H1 (cell line): ENCODE results near the gene WFDC8. TPM values are rescaled to one million over a fixed set of nuclear protein-coding genes. Genes with fewer than 3 reads are reported as not detected.

Experiments
- CTCF ChIA-PET: fragments of 300-600 bp; sonication (Branson Sonifier 250); formaldehyde crosslinking; loops from one replicate; lab custom pipeline; 2021; ENCODE audit not compliant: partially characterized antibody; lab: Charles Lee
- POLR2A ChIA-PET: fragments of 300-600 bp; sonication (Branson Sonifier 250); formaldehyde crosslinking; loops from one replicate; lab custom pipeline; 2021; ENCODE audit warnings: inconsistent platforms; ENCODE audit not compliant: partially characterized antibody; lab: Charles Lee
- DNase-seq, 2 experiments: peaks; one replicate each; pipeline versions ENCODE4 v3.0.0 to v3.0.0-alpha.2; 2010 to 2022; ENCODE audit warnings: low spot score in 2 of 2, low read depth in 1 of 2, mixed read lengths in 1 of 2
- FAIRE-seq: peaks from 2 replicates; lab custom pipeline; 2011; peaks lifted over from hg19 to GRCh38; lab: Jason Lieb, UNC
- H2AFZ ChIP-seq: 2 replicates; pipeline ENCODE4 v1.8.1; 2012; ENCODE audit warnings: low read length, inconsistent platforms
- H2AK5ac ChIP-seq: 2 replicates; pipeline ENCODE4 v1.6.1; 2013; ENCODE audit warnings: low read depth, low read length
- H2BK120ac ChIP-seq: replicated peaks from 2 replicates; pipeline ENCODE3; 2013; ENCODE audit warnings: low read depth, low read length, inconsistent platforms
- H2BK12ac ChIP-seq: 2 replicates; pipeline ENCODE4 v1.6.1; 2013; ENCODE audit warnings: low read depth, low read length
- H2BK15ac ChIP-seq: 2 replicates; pipeline ENCODE4 v1.6.1; 2013; ENCODE audit warnings: low read length
- H2BK20ac ChIP-seq: 2 replicates; pipeline ENCODE4 v1.6.1; 2013; ENCODE audit warnings: low read length
- H2BK5ac ChIP-seq: 2 replicates; pipeline ENCODE4 v1.6.1; 2013; ENCODE audit warnings: low read depth, low read length
- H3K14ac ChIP-seq: 2 replicates; pipeline ENCODE4 v1.6.1; 2013; ENCODE audit warnings: inconsistent platforms; ENCODE audit not compliant: insufficient read length
- H3K18ac ChIP-seq: 2 replicates; pipeline ENCODE4 v1.6.1; 2013; ENCODE audit warnings: low read length; ENCODE audit errors: extremely low read depth
- H3K23ac ChIP-seq: 2 replicates; pipeline ENCODE4 v1.6.1; 2013; ENCODE audit warnings: inconsistent platforms; ENCODE audit not compliant: insufficient read length
- H3K23me2 ChIP-seq: 2 replicates; pipeline ENCODE4 v1.6.1; 2013; ENCODE audit warnings: low read depth, low read length
- H3K27ac ChIP-seq: 2 replicates; pipeline ENCODE4 v1.6.1; 2011; ENCODE audit warnings: low read depth, low read length, inconsistent platforms
- H3K27me3 ChIP-seq, 4 experiments: replicated peaks in 1 of 4; 1 replicate in 1 of 4; 2 replicates in 3 of 4; pipeline versions ENCODE4 v1.6.1 to v1.8.1; 2011 to 2013; ENCODE audit warnings: low read length in 3 of 4, mild to moderate bottlenecking in 3 of 4, inconsistent platforms in 2 of 4, mixed read lengths in 2 of 4, moderate library complexity in 1 of 4; ENCODE audit not compliant: control insufficient read depth in 3 of 4, insufficient read depth in 3 of 4; ENCODE audit errors: extremely low read depth in 1 of 4
- H3K36me3 ChIP-seq, 4 experiments: 2 replicates each; pipeline versions ENCODE4 v1.6.1 to v1.8.1; 2011 to 2013; ENCODE audit warnings: mild to moderate bottlenecking in 4 of 4, low read length in 3 of 4, moderate library complexity in 2 of 4, control low read depth in 1 of 4, inconsistent platforms in 1 of 4; ENCODE audit not compliant: insufficient read depth in 4 of 4, control insufficient read depth in 2 of 4
- H3K4ac ChIP-seq: replicated peaks from 2 replicates; pipeline ENCODE3; 2013; ENCODE audit warnings: low read length, low read depth, mixed read lengths, inconsistent platforms; ENCODE audit not compliant: insufficient read length
- H3K4me1 ChIP-seq, 4 experiments: replicated peaks in 1 of 4; 1 replicate in 1 of 4; 2 replicates in 3 of 4; pipeline versions ENCODE4 v1.6.1 to v1.8.1; 2011 to 2013; ENCODE audit warnings: low read length in 3 of 4, inconsistent platforms in 2 of 4, mixed read lengths in 1 of 4; ENCODE audit not compliant: insufficient read depth in 4 of 4, control insufficient read depth in 3 of 4
- H3K4me2 ChIP-seq, 2 experiments: 2 replicates each; pipeline versions ENCODE4 v1.6.1 to v1.8.1; 2011 to 2013; ENCODE audit warnings: low read depth in 2 of 2, low read length in 2 of 2, control low read depth in 1 of 2, inconsistent platforms in 1 of 2, mild to moderate bottlenecking in 1 of 2; ENCODE audit not compliant: insufficient read depth in 1 of 2
- H3K4me3 ChIP-seq, 4 experiments: fragments of 200-600, 300-600 bp in 1 of 4; sonication (generic), shearing (Covaris generic), sonication (Bioruptor Twin) in 1 of 4; 2 replicates each; pipeline versions ENCODE4 v1.5.1 to v1.8.1; 2011 to 2016; ENCODE audit warnings: low read length in 4 of 4, low read depth in 3 of 4, control low read depth in 2 of 4, inconsistent platforms in 2 of 4, mild to moderate bottlenecking in 2 of 4, mixed read lengths in 1 of 4, moderate library complexity in 1 of 4; ENCODE audit not compliant: insufficient read depth in 2 of 4; ENCODE audit errors: extremely low read depth in 1 of 4
- H3K56ac ChIP-seq: replicated peaks from 2 replicates; pipeline ENCODE3; 2013; ENCODE audit warnings: low read depth, mild to moderate bottlenecking, mixed read lengths, low read length, inconsistent platforms; ENCODE audit not compliant: insufficient read length
- H3K79me1 ChIP-seq: 2 replicates; pipeline ENCODE4 v1.6.1; 2013; ENCODE audit warnings: low read depth, low read length, control low read depth
- H3K79me2 ChIP-seq, 2 experiments: 2 replicates each; pipeline versions ENCODE4 v1.6.1 to v1.8.1; 2012 to 2013; ENCODE audit warnings: low read length in 2 of 2, mild to moderate bottlenecking in 2 of 2, inconsistent platforms in 1 of 2; ENCODE audit not compliant: insufficient read depth in 2 of 2, control insufficient read depth in 1 of 2
- H3K9ac ChIP-seq, 4 experiments: replicated peaks in 1 of 4; 1 replicate in 1 of 4; 2 replicates in 3 of 4; pipeline versions ENCODE4 v1.6.1 to v1.8.1; 2011 to 2013; ENCODE audit warnings: low read depth in 3 of 4, low read length in 3 of 4, control low read depth in 2 of 4, mild to moderate bottlenecking in 2 of 4, moderate library complexity in 2 of 4, inconsistent platforms in 1 of 4; ENCODE audit errors: extremely low read depth in 1 of 4
- H3K9me3 ChIP-seq, 2 experiments: 2 replicates each; pipeline versions ENCODE4 v1.6.1 to v1.8.1; 2012 to 2013; ENCODE audit warnings: mild to moderate bottlenecking in 2 of 2, moderate library complexity in 2 of 2, control low read depth in 1 of 2, inconsistent platforms in 1 of 2, low read depth in 1 of 2, low read length in 1 of 2, mixed read lengths in 1 of 2; ENCODE audit not compliant: insufficient read depth in 2 of 2
- H4K20me1 ChIP-seq, 2 experiments: replicated peaks in 1 of 2; 2 replicates each; pipeline versions ENCODE3 to v1.8.1; 2011 to 2013; ENCODE audit warnings: inconsistent platforms in 2 of 2, low read length in 2 of 2, mild to moderate bottlenecking in 1 of 2; ENCODE audit not compliant: insufficient read depth in 2 of 2, control insufficient read depth in 1 of 2
- H4K5ac ChIP-seq: 2 replicates; pipeline ENCODE4 v1.6.1; 2013; ENCODE audit warnings: low read length, low read depth, mixed read lengths, inconsistent platforms; ENCODE audit not compliant: insufficient read length
- H4K8ac ChIP-seq: 2 replicates; pipeline ENCODE4 v1.8.0; 2013; ENCODE audit warnings: mild to moderate bottlenecking, moderate library complexity, low read length, inconsistent platforms; ENCODE audit not compliant: insufficient read depth; ENCODE audit errors: extremely low read depth
- H4K91ac ChIP-seq: replicated peaks from 2 replicates; pipeline ENCODE3; 2013; ENCODE audit warnings: low read length, mixed read lengths, inconsistent platforms; ENCODE audit not compliant: insufficient read length
- CBX8 ChIP-seq: fragments of 300-800, 300-1000 bp; sonication (generic); IDR thresholded peaks from 2 replicates; pipeline ENCODE4 v1.7.1; 2016; ENCODE audit warnings: low read depth, low read length, borderline replicate concordance
- CHD2 ChIP-seq: IDR thresholded peaks from 2 replicates; pipeline ENCODE4 v1.6.1; 2012; ENCODE audit warnings: low read length, improper control_type of control experiment
- JUND ChIP-seq: IDR thresholded peaks from 2 replicates; pipeline ENCODE4 v1.6.1; 2011; ENCODE audit warnings: mild to moderate bottlenecking, improper control_type of control experiment, low read length
- NANOG ChIP-seq: IDR thresholded peaks from 2 replicates; pipeline ENCODE4 v1.6.1; 2011; ENCODE audit warnings: low read length, low read depth, mild to moderate bottlenecking, inconsistent platforms; ENCODE audit not compliant: insufficient read depth, poor library complexity, severe bottlenecking
- POLR2AphosphoS5 ChIP-seq: IDR thresholded peaks from 2 replicates; pipeline ENCODE4 v1.6.1; 2011; ENCODE audit warnings: low read depth, low read length
- POU5F1 ChIP-seq: IDR thresholded peaks from 2 replicates; pipeline ENCODE4 v1.6.1; 2011; ENCODE audit warnings: low read depth, mild to moderate bottlenecking, low read length, moderate library complexity
- RAD21 ChIP-seq, 2 experiments: IDR thresholded peaks in 1 of 2; conservative IDR thresholded peaks in 1 of 2; 2 replicates each; pipeline ENCODE4 v1.6.1; 2011; ENCODE audit warnings: low read depth in 2 of 2, low read length in 2 of 2, improper control_type of control experiment in 1 of 2, inconsistent platforms in 1 of 2, mild to moderate bottlenecking in 1 of 2, moderate library complexity in 1 of 2
- RFX5 ChIP-seq: IDR thresholded peaks from 2 replicates; pipeline ENCODE4 v1.6.1; 2011; ENCODE audit warnings: low read depth, low read length, improper control_type of control experiment, borderline replicate concordance
- TBP ChIP-seq: IDR thresholded peaks from 2 replicates; pipeline ENCODE4 v1.6.1; 2011; ENCODE audit warnings: low read depth, low read length, improper control_type of control experiment
- WGBS, 2 experiments: shearing (Covaris generic) in 1 of 2; methylation state at CpG; one replicate each; pipeline versions ENCODE4 v1.1.6 to v1.1.7; 2013 to 2015; ENCODE audit warnings: low lambda C conversion rate in 2 of 2, mixed read lengths in 2 of 2, inconsistent platforms in 1 of 2, low coverage in 1 of 2, missing lambda C conversion rate in 1 of 2; ENCODE audit not compliant: insufficient replicate concordance in 2 of 2, insufficient coverage in 1 of 2, insufficient read length in 1 of 2; ENCODE audit errors: extremely low coverage in 1 of 2, missing lambda C conversion rate in 1 of 2; 5-methylcytosine and 5-hydroxymethylcytosine counted together
- polyA plus RNA-seq, 7 experiments: library from polyadenylated mRNA; depleted of rRNA in 3 of 7; stranded (reverse) in 5 of 7; unstranded in 2 of 7; fragments of >200 nt in 5 of 7; fragments of 200-250 nt in 2 of 7; gene quantifications; 1 replicate in 5 of 7; 2 replicates in 1 of 7; 4 replicates in 1 of 7; pipeline versions ENCODE4 v1.2.1 to v1.2.3, GENCODE V29; 2011 to 2013; ENCODE audit warnings: missing spikeins in 2 of 7, mixed read lengths in 2 of 7
- total RNA-seq: library from RNA; stranded (reverse); fragmentation: NEBNext Ultra II Directional; extraction: Animal tissue kit (Norgen Biotek cat#: 25700); gene quantifications from 2 replicates; pipeline ENCODE4 v1.2.1, GENCODE V29; 2021

Gene WFDC8
- total and polyA plus RNA-seq, 2 of the 8 experiments (the other 6 are each of a cell fraction or from before 2014, with no cell fraction given), result not detected

DNA sequence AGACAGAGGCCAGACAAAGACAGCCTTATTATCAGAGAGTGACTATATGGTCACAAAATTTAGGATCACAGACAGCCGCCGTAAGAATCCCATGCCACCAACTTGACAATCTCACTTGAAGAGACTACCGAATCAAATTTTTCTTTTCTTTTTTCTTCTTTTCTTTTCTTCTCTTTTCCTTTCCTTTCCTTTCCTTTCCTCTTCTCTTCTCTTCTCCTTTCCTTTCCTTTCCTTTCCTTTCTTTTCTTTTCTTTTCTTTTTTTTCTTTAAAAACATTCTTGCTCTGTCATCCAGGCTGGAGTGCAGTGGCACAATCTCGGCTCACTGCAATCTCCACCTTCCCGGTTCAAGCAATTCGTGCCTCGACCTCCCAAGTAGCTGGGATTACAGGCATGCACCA lies 30.7 kb downstream of the WFDC8 start:
- WGBS, 2 experiments, result 91% methylated on average over 7 of the region's 7 CpGs; no CpG with 5 or more reads in 1 of the 2 experiments
- Histone ChIP-seq H4K91ac (no peak overlapping the region), H3K4ac (no peak overlapping the region), H2BK20ac (no peak overlapping the region), H4K5ac (no peak overlapping the region), H3K27ac (no peak overlapping the region), H3K36me3 (no peaks in the 10 kb centered on the region), H3K23me2 (peaks cover 4% of the 10 kb centered on the region; the same call in 1 of the 2 replicates), H2AFZ (no peak overlapping the region), H3K79me1 (no peaks in the 10 kb centered on the region), H3K9ac (no peak overlapping the region), H2BK120ac (no peak overlapping the region), H2AK5ac (no peak overlapping the region), H3K27me3 (no peaks in the 10 kb centered on the region), H3K4me3 (no peak overlapping the region), H3K9me3 (no peaks in the 10 kb centered on the region; a peak in 1 of 4 replicates), H2BK12ac (no peak overlapping the region; the same call in 1 of the 2 replicates), H3K4me2 (no peak overlapping the region), H3K14ac (no peak overlapping the region), H3K79me2 (no peaks in the 10 kb centered on the region)
- DNase-seq (no peak), FAIRE-seq (no peak)
- CTCF ChIA-PET, result interaction anchor here (1.0 to 6.2 kb wide), 8 partner anchors 8 to 463 kb away, joined by 3 to 73 read pairs (median 4); partner anchors contain the start of gene WFDC6
- POLR2A ChIA-PET, result interaction anchor here (1.0 to 1.4 kb wide), 2 partner anchors 264 to 332 kb away, joined by 3 read pairs; partner anchors contain the start of gene UBE2C
- TF ChIP-seq POLR2AphosphoS5, result no peak
- TF ChIP-seq TBP, result no peak
- no peak for TF ChIP-seq RFX5
- TF ChIP-seq POU5F1, result no peak
- no peak for TF ChIP-seq CBX8
- no peak for TF ChIP-seq RAD21 (IDR thresholded peaks at IDR 0.05 in 1 of 2, conservative IDR thresholded peaks at IDR 0.05 in 1 of 2; ENCODE audit: low read depth in 2 of 2, low read length in 2 of 2)
- no peak for TF ChIP-seq JUND
- TF ChIP-seq CHD2, result no peak
- no peak for TF ChIP-seq NANOG
- TF ChIP-seq, all 59 proteins: peak for 0
- no peak overlapping the region for H2BK15ac ChIP-seq
- no peak overlapping the region for H3K56ac ChIP-seq
- H4K8ac ChIP-seq, result no peak overlapping the region
- no peaks in the 10 kb centered on the region for H4K20me1 ChIP-seq
- H3K18ac ChIP-seq, result no peak overlapping the region
- no peak overlapping the region for H3K23ac ChIP-seq
- H2BK5ac ChIP-seq, result no peak overlapping the region
- peaks cover 0 to 5% (median 0%) of the 10 kb centered on the region in 4 experiments; a peak in 1 of 7 replicates for H3K4me1 ChIP-seq
